DOHH2 (cell line): Measurements from ENCODE around the gene SPATA4.

Experiments
- EZH2phosphoT487 ChIP-seq: fragments of 200-600 bp; sonication (generic); IDR thresholded peaks from 2 replicates; pipeline ENCODE4 v1.6.1; 2017; ENCODE audit warnings: borderline replicate concordance, mild to moderate bottlenecking, antibody characterized with exemption, low read length, moderate library complexity, mixed read lengths
- TF ChIP-seq, protein P1 (sequence below): fragments of 200-600 bp; sonication (generic); IDR thresholded peaks from one replicate; pipeline ENCODE4 v1.5.1; 2014; ENCODE audit warnings: antibody characterized with exemption, mild to moderate bottlenecking, low read depth, low read length; ENCODE audit not compliant: poor library complexity, severe bottlenecking

- TF ChIP-seq, protein P1, sequence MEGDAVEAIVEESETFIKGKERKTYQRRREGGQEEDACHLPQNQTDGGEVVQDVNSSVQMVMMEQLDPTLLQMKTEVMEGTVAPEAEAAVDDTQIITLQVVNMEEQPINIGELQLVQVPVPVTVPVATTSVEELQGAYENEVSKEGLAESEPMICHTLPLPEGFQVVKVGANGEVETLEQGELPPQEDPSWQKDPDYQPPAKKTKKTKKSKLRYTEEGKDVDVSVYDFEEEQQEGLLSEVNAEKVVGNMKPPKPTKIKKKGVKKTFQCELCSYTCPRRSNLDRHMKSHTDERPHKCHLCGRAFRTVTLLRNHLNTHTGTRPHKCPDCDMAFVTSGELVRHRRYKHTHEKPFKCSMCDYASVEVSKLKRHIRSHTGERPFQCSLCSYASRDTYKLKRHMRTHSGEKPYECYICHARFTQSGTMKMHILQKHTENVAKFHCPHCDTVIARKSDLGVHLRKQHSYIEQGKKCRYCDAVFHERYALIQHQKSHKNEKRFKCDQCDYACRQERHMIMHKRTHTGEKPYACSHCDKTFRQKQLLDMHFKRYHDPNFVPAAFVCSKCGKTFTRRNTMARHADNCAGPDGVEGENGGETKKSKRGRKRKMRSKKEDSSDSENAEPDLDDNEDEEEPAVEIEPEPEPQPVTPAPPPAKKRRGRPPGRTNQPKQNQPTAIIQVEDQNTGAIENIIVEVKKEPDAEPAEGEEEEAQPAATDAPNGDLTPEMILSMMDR, result no peak
- no peak for TF ChIP-seq EZH2phosphoT487
Observed at GRCh38 chr4:176238157-176238610, 42.8 kb upstream of the SPATA4 start.
